NOMO-1 (cell line): ENCODE data around the gene RNF115.
"Not testable (repeated sequence)": the region's sequence is repeated elsewhere in the genome, so short reads cannot be mapped to it uniquely, and the experiment has no call there.

Source experiments
- DNase-seq, 2 experiments: peaks; one replicate each; lab custom pipeline; 2025; ENCODE audit not compliant: unreplicated experiment in 2 of 2; lab: John Stamatoyannopoulos, UW

Gene RNF115

DNA sequence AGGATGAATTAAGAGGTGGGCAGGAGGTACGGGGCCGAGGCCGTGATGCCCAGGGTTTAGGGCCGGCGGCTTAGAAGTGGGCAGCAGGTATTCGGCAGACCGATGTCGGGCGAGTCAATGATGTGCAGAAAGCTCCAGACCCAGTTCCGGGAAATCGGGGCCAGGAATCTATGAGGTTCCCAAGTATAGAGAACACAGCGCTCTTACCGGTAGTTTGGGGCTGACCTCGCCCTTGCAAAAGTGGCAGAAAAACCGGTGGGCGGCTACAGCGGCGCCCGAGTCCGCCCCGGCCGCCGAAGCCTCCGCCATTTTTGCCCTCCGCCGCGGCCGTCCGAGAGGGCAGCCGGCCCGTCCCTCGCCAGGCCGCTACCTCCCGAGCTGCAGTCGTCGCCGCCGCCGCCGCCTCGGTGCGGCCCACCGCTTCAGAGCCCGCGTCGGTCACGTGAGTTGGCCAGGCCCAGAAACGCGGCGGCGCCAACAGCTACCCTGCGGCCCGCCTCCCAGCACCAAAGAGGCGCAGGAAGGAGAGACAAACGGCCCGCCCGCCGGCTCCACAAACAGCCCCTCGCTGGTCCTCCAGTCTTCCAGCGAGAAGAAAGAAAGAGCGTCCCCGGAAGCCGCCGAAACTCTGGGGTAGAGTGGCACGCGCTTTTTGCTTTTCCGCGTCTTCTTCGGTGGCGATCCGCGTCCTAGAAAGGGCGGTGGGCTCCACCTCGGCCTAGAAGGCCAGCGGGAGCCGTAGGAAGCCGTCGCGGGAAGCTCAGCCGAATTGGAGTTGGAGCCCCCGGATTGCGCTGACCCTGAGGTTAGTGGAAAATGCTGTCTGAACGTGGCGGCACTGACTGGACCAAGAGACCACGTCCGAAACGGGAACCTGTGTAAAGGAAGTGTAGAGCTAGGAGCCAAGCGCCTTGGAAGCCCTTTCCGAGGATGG, at the start of gene RNF115, which contains the start of gene POLR3C:
TSS of gene RNF115 (minus strand) at position 531 of the 934 bp plus-strand sequence. CDS start at position 309, 222 bp downstream.
TSS of gene POLR3C (plus strand) at position 636 of the 934 bp plus-strand sequence. CDS start 1,577 bp downstream, outside the sequence.
- DNase-seq, result peak; percentile 93 to 96

GRCh38 chr1:145871994-145872924, 48.4 kb upstream of the RNF115 start:
- DNase-seq, result peak; percentile 44 to 48

GRCh38 chr1:145868232-145868631, 44.3 kb upstream of the RNF115 start:
- no peak for DNase-seq

DNA sequence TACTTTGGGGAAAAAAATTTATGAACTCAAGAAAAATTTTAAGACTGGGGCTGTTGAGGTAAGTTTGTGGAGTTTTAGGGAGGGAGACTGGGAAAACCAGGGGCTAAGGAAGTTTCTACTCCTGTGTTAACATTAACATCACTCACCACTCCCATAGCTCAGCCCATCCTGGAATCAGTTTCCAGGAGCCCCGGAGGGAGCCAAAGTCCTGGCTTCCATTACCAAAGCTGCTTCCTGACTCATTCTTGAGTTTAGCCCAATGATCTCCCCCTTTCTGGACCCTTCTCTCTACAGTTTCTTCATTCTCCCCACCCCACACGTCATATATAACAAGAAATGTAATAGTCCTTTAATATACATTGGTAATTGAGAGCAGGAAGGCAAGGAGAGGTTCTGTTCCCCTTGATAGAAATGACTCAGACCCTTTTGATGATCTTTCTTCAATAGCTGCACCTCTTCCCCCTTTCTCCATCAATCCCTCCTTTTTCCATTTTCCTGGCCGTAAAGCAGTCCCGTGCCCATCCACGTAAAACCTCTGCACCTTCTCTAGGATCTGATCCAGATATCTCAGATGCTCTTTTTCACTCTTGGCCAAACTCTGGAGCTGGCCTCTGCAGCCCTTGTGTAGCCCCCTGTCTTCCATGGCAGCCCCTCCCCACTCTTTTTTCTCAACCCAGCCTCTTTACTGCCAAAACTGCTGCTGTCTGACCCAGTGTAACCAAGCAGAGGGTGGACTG, 39.6 kb upstream of the RNF115 start:
- DNase-seq, result no peak

DNA sequence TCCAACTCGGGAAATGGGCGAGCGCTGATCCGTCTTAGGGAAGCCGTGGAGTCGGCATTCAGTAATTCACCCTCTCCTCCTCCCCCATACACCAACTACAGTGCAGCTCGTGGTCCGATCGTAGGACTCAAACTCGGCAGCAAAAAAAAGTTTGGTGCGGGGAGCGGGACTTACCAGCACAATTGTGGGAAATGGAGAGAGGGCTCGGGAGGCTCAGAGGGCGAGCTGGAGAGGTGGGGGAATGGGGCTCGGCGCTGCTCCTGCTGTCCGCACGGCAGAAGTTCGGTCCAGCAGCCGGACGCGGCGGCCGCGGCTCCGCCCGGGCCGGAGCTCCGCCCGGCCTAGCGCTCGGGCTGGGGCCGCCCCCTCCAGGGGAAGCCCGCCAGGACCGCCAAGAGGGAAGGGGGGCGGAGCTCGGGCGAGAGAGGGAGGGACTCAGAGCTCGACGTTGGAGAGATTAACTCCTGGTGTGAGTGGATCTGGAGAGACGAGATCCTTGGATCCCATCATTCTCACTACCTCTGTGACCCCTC, 35.7 kb upstream of the RNF115 start:
- peak; percentile 70 for DNase-seq

DNA sequence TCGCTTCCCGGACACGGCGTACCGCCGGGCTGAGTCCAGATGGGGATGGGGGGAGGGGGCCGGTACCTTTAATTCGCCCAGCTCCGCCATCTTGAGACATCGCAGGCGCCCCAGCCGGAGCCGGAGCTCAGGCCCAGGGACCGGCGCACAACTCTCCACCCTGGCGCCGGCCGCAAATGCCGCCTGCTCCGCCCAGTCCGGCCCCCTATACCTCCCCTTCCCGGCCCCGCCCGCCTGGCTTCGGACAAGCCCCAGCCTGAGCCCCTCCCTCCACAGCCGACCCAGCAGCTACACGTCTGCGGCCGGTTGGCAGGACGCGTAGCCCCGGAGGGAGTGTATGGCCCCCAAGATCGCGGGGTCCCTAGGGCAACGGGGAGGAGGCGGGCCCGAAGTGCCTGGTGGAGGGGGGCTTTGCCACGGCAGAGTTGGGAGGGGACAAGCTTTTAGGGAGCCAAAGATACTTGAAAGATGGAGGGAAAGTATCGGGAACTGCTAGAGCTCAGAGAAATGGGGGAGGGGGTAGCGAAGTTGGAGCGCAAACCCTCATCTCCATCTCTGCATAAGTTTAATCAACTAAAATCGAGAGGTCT, 35.1 kb upstream of the RNF115 start, which contains the start of gene PIAS3:
TSS of gene PIAS3 (minus strand) at position 181 of the 590 bp plus-strand sequence. CDS start at position 90, 91 bp downstream.
- peak; percentile 87 to 94 for DNase-seq

GRCh38 chr1:145858238-145858900, 34.5 kb upstream of the RNF115 start:
- no peak for DNase-seq

DNA sequence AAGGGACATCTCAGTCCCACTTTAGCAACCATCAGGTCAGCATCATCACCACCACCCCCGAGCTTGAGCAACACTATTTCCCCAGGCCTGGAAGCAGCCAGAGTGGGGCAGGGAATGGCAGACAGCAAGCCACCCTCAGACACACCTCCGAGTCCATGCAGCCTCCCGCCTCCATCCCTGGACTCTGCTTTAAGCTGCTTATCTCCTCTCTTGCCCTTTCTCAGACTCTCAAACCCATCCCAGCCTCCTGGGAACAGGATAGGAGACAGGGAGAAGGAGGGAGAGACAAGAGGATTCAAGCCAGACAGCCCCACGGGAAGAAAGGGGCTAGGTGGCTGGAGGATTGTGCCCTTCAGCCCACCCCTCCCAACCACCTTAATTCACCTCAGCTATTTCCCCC, 33.3 kb upstream of the RNF115 start:
- no peak for DNase-seq

DNA sequence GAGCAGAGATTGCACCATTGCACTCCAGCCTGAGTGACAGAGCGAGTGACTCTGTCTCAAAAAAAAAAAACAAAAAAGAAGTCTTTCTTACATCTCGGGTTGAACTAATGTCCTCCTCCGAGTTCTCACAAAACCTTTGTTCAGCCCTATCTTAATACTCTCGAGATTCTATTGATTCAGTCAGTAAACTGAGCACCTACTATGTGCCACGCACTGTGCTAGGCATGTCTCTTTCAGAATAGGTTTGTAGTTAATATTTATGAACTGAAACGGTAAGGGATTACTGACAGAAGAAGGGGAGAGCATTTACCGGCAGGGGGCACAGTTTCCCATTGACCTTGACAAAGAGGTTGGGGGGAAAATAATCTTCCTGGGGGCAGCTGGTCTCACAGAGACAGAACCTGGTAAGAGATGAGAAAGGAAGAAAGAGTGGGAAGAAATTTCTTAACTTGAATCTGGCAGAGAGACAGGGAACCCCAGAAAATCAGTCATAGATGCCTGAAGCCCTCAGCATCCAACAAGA, 31.6 kb upstream of the RNF115 start:
- DNase-seq, result no peak

- DNase-seq, result no peak
These were observed 25.7 kb upstream of the RNF115 start for GRCh38 chr1:145849356-145850160.

GRCh38 chr1:145847827-145848226, 23.9 kb upstream of the RNF115 start:
- no peak for DNase-seq

DNA sequence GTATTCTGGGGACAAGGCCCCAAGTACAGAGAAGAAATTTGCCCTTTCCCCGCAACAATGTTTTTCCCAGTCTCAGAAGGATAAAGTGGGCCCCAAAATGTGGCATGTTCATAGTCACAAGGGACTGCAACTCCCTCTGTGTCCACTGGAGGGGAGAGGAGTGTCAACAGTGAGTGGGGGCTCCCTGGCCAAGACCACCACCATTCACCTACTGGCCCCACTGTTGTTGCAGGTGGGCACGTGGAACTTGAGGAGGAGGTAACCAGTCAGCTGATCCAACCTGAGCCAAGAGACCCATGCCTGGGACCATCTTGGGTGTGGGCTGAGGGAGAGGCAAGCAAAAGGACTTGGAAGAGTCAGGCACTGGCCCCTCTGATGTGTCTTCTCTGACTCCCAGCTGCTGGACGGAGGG, 22.3 kb upstream of the RNF115 start:
- no peak for DNase-seq

DNA sequence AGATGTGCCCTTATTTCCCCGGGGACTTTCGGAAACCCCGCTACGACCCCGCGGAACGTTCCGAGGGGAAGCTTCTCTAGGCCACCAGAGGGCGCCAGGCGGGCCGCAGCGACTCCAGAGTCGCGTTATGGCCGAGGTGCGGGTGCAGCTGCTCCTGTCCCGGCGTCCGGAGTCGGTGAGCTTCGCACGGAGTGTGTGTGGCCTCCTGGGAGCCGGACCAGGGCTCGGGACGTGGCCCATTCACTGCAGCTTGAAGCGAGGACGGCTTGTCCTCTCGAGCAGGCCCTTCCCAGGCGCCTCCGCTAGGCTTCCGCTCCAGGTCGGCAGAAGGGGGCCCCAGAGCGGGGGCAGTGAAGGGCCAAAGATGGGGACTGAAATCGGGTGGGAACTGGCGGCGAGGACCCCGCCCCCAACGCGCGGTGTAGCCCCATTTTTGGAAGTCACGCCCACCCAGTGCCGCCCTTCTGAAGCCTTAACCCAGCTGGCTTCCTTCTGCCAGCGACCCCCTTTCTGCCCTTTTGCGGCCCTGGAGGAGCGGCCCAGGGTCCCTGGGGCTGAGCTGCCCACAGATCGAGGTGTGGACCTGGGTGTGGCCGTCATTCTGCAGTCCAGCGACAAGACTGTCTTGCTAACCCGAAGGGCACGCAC, 21.7 kb upstream of the RNF115 start, which contains the start of gene NUDT17:
TSS of gene NUDT17 (plus strand) at position 117 of the 648 bp plus-strand sequence. CDS start at position 128, 11 bp downstream.
- peak; percentile 50 to 60 for DNase-seq

DNA sequence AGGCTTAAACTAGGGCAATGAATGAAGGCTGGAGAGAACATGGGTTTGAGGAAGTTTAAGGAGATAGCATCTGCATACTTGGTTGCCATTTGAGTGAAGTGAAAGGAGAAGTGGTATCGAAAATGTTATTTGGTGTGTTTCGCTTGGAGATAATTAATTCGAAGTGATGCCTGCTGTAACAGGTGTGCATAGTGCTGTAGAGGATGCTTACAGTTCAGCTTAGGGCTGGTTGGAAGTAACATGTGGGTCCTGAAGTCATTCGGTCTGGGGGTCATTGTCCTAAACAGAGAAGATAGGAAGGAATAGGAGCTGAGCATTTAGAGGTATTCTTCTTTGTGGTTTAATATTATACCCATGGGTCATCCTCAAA, 21.2 kb upstream of the RNF115 start:
- DNase-seq, result peak; percentile 70 to 86

GRCh38 chr1:145843031-145843430, 19.1 kb upstream of the RNF115 start:
- DNase-seq, result no peak

GRCh38 chr1:145837656-145838055, 13.8 kb upstream of the RNF115 start:
- DNase-seq, result no peak

GRCh38 chr1:145830810-145831209, 6.9 kb upstream of the RNF115 start:
- not testable (repeated sequence) for DNase-seq
